GM19239 (cell line): ENCODE data around the gene ATPAF1.

Experiments
- DNase-seq: peaks from one replicate; pipeline ENCODE4 v3.0.0; 2011; ENCODE audit warnings: low spot score; ENCODE audit not compliant: insufficient read length
- FAIRE-seq: peaks from 2 replicates; lab custom pipeline; 2011; peaks lifted over from hg19 to GRCh38; lab: Jason Lieb, UNC

The ATPAF1 gene

DNA sequence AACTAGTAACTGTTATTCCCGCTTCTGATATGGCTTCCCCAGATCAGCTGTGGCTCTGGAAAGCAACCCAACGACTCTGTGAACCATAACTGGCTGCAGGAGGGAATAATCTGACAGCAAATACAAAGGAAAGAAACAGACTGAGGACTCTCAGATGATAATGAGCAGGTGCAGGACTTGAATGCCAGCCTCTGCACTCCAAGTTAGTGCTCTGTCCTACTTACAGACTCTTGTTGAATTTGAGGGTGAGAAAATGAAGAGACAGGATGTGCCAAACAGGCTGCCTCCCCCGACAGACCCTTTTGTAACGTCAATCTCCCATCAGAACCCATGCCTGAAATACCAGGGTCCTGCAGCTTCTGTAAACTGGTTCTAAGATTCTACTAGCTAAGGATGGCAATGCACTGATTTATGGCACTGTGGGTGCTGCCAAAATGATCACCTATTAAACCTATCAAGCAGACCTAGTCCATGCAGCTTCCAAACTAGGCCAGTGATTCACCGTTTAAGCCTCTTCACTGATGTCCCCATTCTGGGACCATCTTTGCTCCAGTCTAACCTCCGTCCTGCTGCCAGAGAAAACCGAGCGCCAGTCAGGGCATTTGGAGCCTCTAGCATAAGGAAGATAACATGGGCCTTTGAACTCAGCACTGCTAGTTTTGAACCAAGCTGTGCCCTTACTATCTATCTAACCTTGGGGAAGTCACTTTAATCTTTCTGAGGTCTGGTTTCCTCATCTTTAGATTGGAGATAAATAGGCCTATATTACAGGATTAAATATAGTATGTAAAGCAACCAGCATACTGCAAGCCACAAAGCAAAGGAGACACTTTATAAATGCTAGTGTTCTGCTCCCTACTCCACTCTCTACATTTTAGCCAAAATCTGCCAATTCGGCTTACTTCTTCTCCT lies 68.8 kb downstream of the ATPAF1 start:
- no peak for FAIRE-seq

DNA sequence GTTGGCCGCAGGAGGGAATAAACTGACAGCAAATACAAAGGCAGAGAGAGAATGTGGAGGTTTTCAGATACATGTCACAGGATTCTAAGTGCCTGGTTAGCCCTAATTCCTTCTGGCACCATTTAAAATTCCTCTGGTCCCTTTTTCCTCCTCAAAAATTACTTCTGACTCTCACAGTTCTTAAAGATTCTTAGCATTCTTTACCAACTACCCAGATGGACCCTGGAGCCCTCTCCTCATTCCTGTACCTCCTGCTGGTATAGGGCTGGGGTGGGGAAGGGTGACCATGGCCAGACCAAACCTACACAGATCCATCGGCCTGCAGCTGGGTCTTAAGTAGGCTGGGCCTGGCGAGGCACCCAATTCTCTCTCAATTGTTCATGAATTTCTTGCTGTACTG lies 71.3 kb downstream of the ATPAF1 start:
- FAIRE-seq, result no peak
- no peak for DNase-seq

More for the DNA sequence above, 68.8 kb downstream of the ATPAF1 start:
- DNase-seq, result no peak

DNA sequence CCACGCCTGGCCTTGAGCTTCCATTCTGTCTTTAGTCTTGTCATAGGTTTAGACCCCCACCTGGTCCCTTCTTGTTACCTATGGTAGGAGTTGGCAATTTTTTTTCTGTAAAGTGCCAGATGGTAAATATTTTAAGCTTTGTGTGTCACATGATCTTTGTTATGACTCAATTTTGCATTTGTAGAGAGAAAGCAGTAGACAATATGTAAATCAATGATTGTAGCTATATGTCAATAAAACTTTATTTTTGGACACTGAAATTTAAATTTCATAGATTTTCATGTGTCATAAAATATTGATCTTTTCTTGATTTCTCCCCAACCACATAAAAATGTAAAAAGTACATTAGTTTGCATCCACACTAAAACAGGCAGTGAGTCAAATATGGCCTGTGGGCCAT lies 72.1 kb downstream of the ATPAF1 start:
- DNase-seq (no peak), FAIRE-seq (no peak)

DNA sequence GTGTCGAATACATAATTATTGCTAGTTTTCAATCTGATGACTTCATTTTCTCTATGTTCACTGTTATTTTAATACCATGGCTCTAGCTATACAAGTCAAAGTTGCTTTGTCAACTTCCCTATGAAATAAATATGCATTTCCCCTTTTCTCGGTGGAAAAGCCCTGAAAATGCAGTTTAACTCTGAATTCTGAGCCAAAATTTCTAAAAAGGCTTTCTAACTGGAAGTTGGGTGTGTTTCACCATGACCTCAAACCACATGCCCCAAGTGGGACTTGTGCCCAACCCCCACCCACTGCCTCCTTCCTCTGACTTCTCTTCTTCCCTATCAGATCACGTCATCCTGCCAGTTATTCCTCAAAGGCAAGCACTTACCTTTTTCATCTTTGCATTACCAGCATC lies 73.0 kb downstream of the ATPAF1 start:
- peak; percentile 87 for FAIRE-seq
- DNase-seq, result no peak

DNA sequence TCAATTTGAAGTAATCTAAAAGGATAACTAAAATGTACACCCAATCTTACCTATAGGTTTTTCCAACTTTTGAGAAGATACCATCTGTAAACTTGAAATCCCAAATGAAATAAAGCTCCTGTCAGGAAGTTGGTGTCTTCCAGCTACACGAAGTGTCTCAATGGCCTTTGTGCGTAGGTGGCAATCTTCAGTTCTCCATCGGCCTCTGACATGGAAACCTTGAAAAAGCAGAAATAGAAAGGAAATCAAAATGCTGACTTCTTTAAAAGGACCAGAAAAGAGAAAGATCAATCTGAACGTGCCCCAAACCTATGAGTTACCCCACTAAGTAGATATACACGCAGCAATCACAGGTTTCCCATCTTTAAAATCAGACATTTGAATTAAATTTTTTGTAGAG lies 74.1 kb downstream of the ATPAF1 start:
- no peak for FAIRE-seq
- no peak for DNase-seq

DNA sequence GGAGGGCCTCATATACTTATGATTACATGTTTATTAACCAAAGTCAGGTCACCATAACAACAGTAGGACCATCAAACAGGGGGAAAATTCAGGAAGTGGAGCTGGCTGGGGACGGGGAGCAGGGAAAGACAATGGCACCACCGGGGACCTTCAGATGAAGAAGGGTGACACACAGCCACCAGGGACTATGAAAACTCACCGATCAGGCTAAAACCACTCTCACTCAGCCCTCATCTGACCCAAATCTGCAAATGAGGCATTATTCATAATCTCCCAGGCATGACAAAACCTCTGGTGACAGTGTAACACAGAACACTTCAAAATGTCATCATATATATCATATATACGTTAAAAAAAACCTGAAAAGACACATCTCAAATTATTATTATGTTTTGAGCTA lies 75.3 kb downstream of the ATPAF1 start:
- no peak for FAIRE-seq
- DNase-seq, result no peak

DNA sequence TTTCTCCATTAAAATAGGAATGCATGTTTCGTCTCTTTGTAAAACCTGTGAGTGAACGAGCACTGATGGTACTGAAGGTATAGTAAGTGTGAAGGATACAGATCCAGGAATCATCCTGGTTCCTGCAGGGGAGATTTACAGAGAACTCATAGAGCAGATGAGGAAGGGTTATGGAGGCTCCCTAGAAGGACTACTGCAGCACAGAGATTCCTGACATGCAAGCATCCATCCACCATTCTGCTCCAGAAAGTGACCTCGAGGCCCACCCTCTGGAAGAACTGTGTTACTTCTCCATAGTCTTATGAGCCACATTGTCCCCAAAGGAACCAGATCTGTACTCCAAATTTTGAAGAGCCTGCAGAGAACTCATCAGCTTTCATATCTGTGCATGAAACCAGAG lies 78.6 kb downstream of the ATPAF1 start:
- FAIRE-seq (no peak), DNase-seq (no peak)

DNA sequence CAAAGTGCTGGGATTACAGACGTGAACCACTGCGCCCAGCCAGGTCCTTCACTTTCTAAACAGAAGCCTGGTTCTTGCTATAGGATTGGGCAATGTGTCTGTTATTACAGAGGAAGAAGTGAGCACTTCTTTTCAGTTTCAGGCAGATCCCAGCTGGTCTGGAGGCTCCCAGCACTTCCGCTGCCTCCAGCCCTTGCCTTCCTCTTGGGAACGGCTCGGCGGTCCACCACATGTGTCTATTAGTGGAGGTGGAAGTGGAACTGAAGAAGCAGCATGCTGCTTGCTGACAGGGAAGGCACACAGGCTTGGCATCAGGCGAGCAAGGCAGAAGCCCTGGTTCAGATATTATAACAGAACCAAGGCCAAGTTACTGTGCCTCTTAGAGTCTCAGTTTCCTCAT lies 81.1 kb downstream of the ATPAF1 start:
- FAIRE-seq (no peak), DNase-seq (no peak)

DNA sequence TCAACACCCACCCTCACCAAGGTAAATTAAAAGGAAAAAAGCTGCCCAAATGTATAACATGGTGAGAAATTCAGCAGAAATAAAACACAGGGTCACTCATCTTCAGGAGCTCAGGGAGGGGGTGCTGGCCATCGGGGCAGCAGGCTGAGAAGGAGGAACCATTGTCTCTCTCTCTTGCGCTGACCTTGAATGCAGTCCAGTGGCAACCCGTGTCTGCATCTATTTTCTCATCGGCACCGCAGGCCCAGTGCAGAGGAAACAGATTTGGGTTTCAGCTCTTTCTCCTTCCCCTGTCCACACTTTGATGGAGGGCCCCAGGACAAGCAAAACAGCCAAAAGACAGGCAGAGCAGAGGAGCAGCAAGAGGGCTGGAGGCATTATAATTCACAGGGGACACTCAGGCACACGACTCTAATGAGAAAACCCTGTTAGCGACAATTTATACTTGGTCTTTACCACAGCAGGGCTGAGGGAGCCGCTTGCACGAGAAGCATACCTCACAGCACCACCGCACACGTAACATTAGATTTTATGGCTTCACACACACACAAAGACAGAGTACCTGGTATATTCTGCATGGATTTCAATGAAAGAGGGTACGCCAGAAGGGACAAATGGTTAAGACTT lies 82.7 kb downstream of the ATPAF1 start:
- FAIRE-seq, result no peak
- no peak for DNase-seq

DNA sequence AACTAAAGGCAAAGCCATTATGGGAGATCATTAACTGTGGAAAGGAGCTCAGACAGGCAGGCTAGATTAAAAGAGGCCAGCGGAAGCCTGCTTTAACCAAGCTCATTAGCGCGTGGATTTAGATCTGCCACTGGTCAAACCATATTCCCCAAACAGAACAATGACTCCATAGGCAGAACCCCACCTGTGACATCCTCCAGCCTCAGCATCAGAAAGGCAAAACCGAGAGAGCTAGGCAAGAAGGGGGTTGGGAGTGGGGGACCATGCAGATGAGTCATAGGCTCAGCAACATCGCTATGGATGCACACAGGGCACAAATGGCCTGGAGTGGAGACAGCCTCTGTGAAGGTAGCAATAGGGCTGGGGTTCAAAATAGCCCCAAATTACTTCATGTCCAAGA lies 84.7 kb downstream of the ATPAF1 start:
- no peak for FAIRE-seq
- no peak for DNase-seq

DNA sequence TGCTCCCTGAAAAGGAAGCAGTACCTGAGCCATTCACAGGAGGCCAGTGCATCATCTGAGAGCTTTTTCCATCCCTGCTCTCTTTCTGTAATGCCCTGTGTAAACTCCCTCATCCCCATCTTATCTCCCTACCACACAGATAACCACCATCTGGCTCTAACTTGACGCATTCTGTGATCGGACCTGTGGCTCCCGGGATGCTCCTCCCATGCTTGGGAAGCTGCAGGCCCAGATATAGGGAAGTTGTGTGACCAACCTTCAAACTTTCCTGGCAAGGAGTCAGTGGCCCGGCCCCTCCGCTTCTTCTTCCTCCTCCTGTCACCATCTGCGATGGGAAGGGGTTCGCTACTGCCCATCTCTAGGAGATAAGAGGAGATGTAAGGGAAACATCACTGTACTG lies 85.2 kb downstream of the ATPAF1 start:
- FAIRE-seq (no peak), DNase-seq (no peak)
